ENCODE data around the gene ME2.
"Not testable (repeated sequence)": the region's sequence is repeated elsewhere in the genome, so short reads cannot be mapped to it uniquely, and the experiment has no call there.

The ME2 gene

GRCh38 chr18:50878345-50879301 lies at the start of gene ME2:
ME2 (plus strand) TSS chr18:50879118; CDS start chr18:50895821, 16,703 bp downstream.
- peak; percentile 89 for DNase-seq (ENCODE audit: low read depth)

- no peak for DNase-seq (ENCODE audit: low read depth)
These were observed 49.3 kb upstream of the ME2 start for GRCh38 chr18:50829644-50830043.

- DNase-seq (ENCODE audit: low read depth) = no peak
These were observed 48.4 kb upstream of the ME2 start for GRCh38 chr18:50830544-50830943.

- no peak for DNase-seq (ENCODE audit: low read depth)
These were observed 46.2 kb upstream of the ME2 start for GRCh38 chr18:50832754-50833153.

- not testable (repeated sequence) for DNase-seq (ENCODE audit: low read depth)
These were observed 45.4 kb upstream of the ME2 start for GRCh38 chr18:50833496-50833895.

- DNase-seq (ENCODE audit: low read depth) = no peak
These were observed 42.4 kb upstream of the ME2 start for GRCh38 chr18:50836521-50836957.

GRCh38 chr18:50839341-50839740 lies 39.6 kb upstream of the ME2 start:
- DNase-seq (ENCODE audit: low read depth) = no peak

- no peak for DNase-seq (ENCODE audit: low read depth)
These were observed 38.9 kb upstream of the ME2 start for GRCh38 chr18:50839996-50840395.

GRCh38 chr18:50842846-50843245 lies 36.1 kb upstream of the ME2 start:
- no peak for DNase-seq (ENCODE audit: low read depth)

- DNase-seq (ENCODE audit: low read depth) = no peak
These were observed 34.4 kb upstream of the ME2 start for GRCh38 chr18:50844554-50844953.

- DNase-seq (ENCODE audit: low read depth) = no peak
These were observed 34.0 kb upstream of the ME2 start for GRCh38 chr18:50844960-50845359.

GRCh38 chr18:50847192-50847591 lies 31.7 kb upstream of the ME2 start:
- DNase-seq (ENCODE audit: low read depth) = no peak

- no peak for DNase-seq (ENCODE audit: low read depth)
These were observed 30.8 kb upstream of the ME2 start for GRCh38 chr18:50848061-50848551.

- DNase-seq (ENCODE audit: low read depth) = no peak
These were observed 29.9 kb upstream of the ME2 start for GRCh38 chr18:50848991-50849390.

GRCh38 chr18:50849419-50849821 lies 29.5 kb upstream of the ME2 start:
- no peak for DNase-seq (ENCODE audit: low read depth)

GRCh38 chr18:50850307-50851065 lies 28.4 kb upstream of the ME2 start:
- DNase-seq (ENCODE audit: low read depth) = no peak

- no peak for DNase-seq (ENCODE audit: low read depth)
These were observed 25.1 kb upstream of the ME2 start for GRCh38 chr18:50853863-50854271.

- DNase-seq (ENCODE audit: low read depth) = no peak
These were observed 22.8 kb upstream of the ME2 start for GRCh38 chr18:50855976-50856757.

GRCh38 chr18:50857166-50857565 lies 21.8 kb upstream of the ME2 start:
- not testable (repeated sequence) for DNase-seq (ENCODE audit: low read depth)

GRCh38 chr18:50857694-50858093 lies 21.2 kb upstream of the ME2 start:
- DNase-seq (ENCODE audit: low read depth) = no peak

- DNase-seq (ENCODE audit: low read depth) = no peak
These were observed 18.9 kb upstream of the ME2 start for GRCh38 chr18:50859793-50860555.
